Measurements from ENCODE around the gene C4orf51. TPM values are rescaled to one million over a fixed set of nuclear protein-coding genes. Genes with fewer than 3 reads are reported as not detected.

The C4orf51 gene
- total RNA-seq, 1 experiment from 2014 or later: not detected

DNA sequence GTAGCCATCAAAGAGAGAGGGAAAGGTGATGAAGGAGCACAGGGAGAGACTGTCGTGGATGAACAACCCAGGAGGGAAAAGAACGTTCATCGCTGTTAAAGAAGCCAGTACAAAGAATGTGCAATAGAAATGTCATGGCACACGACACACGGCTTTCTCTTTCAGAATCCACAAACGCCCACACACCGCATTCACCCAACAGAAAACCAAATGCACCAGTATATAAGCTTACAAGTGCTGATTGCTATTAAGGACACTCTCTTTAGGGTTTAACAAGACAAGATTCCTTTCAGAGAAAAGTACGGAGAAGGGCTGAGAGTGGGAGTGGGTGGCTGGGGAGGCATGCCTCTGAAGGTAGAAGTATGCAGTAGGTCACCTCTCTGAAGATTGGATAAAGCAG lies 80.2 kb downstream of the C4orf51 start:
- no peak overlapping the region for H3K4me2 ChIP-seq (ENCODE audit: low read length)
- no peaks in the 10 kb centered on the region for H3K4me1 ChIP-seq (ENCODE audit: insufficient read depth, low read length)
- CTCF ChIA-PET: no interaction called here
- no peak for TF ChIP-seq EZH2phosphoT487 (IDR thresholded peaks at IDR 0.05; ENCODE audit: borderline replicate concordance, low read length)
- TF ChIP-seq, protein P1, sequence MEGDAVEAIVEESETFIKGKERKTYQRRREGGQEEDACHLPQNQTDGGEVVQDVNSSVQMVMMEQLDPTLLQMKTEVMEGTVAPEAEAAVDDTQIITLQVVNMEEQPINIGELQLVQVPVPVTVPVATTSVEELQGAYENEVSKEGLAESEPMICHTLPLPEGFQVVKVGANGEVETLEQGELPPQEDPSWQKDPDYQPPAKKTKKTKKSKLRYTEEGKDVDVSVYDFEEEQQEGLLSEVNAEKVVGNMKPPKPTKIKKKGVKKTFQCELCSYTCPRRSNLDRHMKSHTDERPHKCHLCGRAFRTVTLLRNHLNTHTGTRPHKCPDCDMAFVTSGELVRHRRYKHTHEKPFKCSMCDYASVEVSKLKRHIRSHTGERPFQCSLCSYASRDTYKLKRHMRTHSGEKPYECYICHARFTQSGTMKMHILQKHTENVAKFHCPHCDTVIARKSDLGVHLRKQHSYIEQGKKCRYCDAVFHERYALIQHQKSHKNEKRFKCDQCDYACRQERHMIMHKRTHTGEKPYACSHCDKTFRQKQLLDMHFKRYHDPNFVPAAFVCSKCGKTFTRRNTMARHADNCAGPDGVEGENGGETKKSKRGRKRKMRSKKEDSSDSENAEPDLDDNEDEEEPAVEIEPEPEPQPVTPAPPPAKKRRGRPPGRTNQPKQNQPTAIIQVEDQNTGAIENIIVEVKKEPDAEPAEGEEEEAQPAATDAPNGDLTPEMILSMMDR (conservative IDR thresholded peaks at IDR 0.05; ENCODE audit: low read depth, low read length): no peak
- no peak for TF ChIP-seq EZH2 (IDR thresholded peaks at IDR 0.05; ENCODE audit: low read length, unreplicated experiment)
- intact Hi-C loops (cut with micrococcal nuclease): no loop called here
- no peaks in the 10 kb centered on the region for H3K9me2 ChIP-seq (replicated peaks; ENCODE audit: low read length)
- POLR2A ChIA-PET (ENCODE audit: unreplicated experiment): no interaction called here
- no peak overlapping the region for H3K4me3 ChIP-seq (ENCODE audit: low read length)
- no peaks in the 10 kb centered on the region for H3K27me3 ChIP-seq (ENCODE audit: low read length)
- H3F3A ChIP-seq (ENCODE audit: low read length, unreplicated experiment): no peaks in the 10 kb centered on the region
- H3K9me3 ChIP-seq (ENCODE audit: low read length): no peaks in the 10 kb centered on the region
- no peak for ATAC-seq
- H3K27ac ChIP-seq (ENCODE audit: low read length): no peak overlapping the region
- peaks cover 8% of the 10 kb centered on the region; the same call in 1 of the 2 replicates for H3K36me3 ChIP-seq (ENCODE audit: low read depth, low read length)
- H2AFZ ChIP-seq (ENCODE audit: low read length): no peak overlapping the region
- no TSS peak for BruUV-seq (replicated peaks)
- H3K9ac ChIP-seq (ENCODE audit: low read length): no peak overlapping the region
- H3K79me2 ChIP-seq (ENCODE audit: low read length): no peaks in the 10 kb centered on the region
- H4K20me1 ChIP-seq (ENCODE audit: low read length): no peaks in the 10 kb centered on the region
- no peak for DNase-seq

DNA sequence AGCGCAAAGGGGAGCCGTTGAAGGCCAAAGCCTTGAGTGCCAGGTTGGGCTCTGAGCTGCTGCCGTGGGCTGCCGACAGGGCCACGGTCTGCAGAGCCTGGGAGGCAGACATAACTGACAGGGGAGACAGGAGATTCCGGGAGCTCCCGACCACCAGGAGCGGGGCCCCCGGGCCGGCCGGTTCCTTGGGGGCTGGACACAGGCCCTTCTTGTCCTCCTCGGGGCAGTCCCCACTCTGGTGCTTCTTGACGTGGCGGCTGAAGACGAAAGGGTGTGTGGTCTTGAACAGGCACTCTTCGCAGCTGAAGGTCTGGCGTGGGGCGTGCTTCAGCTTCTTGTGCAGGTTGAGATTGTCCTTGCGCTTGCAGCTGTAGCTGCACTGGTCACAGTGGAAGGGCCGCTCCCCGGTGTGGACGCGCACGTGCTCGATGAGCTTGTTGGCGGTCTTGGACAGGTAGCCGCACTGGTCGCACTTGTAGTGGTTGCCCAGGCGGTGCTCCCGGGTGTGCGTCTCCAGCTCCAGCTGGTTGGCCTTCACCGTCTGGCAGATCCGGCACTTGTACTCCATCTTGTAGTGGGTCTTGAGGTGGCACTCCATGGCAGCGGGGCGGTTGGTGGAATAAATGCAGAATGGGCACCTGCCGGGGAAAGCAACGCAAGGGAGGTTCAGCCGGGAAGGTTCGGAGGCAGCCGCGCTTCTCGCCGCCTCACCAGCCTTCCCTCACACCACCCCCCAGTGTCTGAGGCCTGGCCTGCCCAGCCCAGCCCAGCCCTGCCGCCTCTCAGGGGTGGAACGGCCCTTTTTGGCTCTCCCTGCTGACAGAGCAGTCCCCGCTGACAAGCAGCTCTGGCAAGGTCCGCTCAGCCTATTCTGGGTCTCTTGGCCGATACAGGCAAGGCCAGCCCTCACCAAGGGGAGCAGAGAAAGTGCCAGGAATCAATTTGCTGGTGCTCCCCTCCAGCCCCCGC lies 81.3 kb downstream of the C4orf51 start:
- Histone ChIP-seq H3K79me2 (ENCODE audit: low read length) (no peaks in the 10 kb centered on the region), H3K9ac (ENCODE audit: low read length) (no peak overlapping the region), H3K9me3 (ENCODE audit: low read length) (no peaks in the 10 kb centered on the region), H3K9me2 (replicated peaks; ENCODE audit: low read length) (no peaks in the 10 kb centered on the region), H3K27me3 (ENCODE audit: low read length) (no peaks in the 10 kb centered on the region), H3K4me2 (ENCODE audit: low read length) (no peak overlapping the region), H3K36me3 (ENCODE audit: low read depth, low read length) (peaks cover 17% of the 10 kb centered on the region; the same call in 1 of the 2 replicates), H3K27ac (ENCODE audit: low read length) (no peak overlapping the region), H4K20me1 (ENCODE audit: low read length) (no peaks in the 10 kb centered on the region), H3K4me1 (ENCODE audit: insufficient read depth, low read length) (no peaks in the 10 kb centered on the region), H2AFZ (ENCODE audit: low read length) (no peak overlapping the region), H3F3A (ENCODE audit: low read length, unreplicated experiment) (no peaks in the 10 kb centered on the region), H3K4me3 (ENCODE audit: low read length) (no peak overlapping the region)
- intact Hi-C loops (cut with micrococcal nuclease): no loop called here
- DNase-seq (no peak), ATAC-seq (no peak)
- no TSS peak for BruUV-seq (replicated peaks)
- TF ChIP-seq EZH2 (IDR thresholded peaks at IDR 0.05; ENCODE audit: low read length, unreplicated experiment) (no peak), EZH2phosphoT487 (IDR thresholded peaks at IDR 0.05; ENCODE audit: borderline replicate concordance, low read length) (no peak)
- TF ChIP-seq, protein P1 (conservative IDR thresholded peaks at IDR 0.05; ENCODE audit: low read depth, low read length): no peak
- ChIA-PET POLR2A (ENCODE audit: unreplicated experiment) (no interaction called here), CTCF (no interaction called here)

DNA sequence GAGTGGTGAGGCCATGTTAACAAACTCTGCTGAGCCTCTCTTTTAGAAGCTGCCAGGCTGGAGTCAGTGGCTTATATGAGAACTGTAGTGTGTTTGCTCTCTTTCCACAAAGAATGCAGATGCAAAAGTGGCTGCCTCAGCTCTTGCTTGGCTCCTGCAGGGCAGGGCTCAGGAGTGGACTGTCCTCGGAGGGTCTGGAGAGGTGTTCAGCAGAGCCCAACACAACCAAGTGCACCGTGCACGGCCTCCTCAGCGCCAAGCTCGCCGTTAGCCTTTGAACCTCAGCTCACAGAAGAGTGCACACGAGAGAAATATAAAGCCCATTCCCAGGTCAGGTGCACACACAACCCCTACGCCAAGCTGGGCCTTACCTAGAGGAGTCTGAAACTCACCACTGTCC lies 82.8 kb downstream of the C4orf51 start:
- Histone ChIP-seq H3K4me1 (ENCODE audit: insufficient read depth, low read length) (no peaks in the 10 kb centered on the region), H3K9me3 (ENCODE audit: low read length) (no peaks in the 10 kb centered on the region), H3K79me2 (ENCODE audit: low read length) (no peaks in the 10 kb centered on the region), H3K36me3 (ENCODE audit: low read depth, low read length) (peaks cover 17% of the 10 kb centered on the region; the same call in 1 of the 2 replicates), H3K4me3 (ENCODE audit: low read length) (no peak overlapping the region), H4K20me1 (ENCODE audit: low read length) (no peaks in the 10 kb centered on the region), H3F3A (ENCODE audit: low read length, unreplicated experiment) (no peaks in the 10 kb centered on the region), H3K4me2 (ENCODE audit: low read length) (no peak overlapping the region), H3K27ac (ENCODE audit: low read length) (no peak overlapping the region), H3K9me2 (replicated peaks; ENCODE audit: low read length) (no peaks in the 10 kb centered on the region), H2AFZ (ENCODE audit: low read length) (no peak overlapping the region), H3K9ac (ENCODE audit: low read length) (no peak overlapping the region), H3K27me3 (ENCODE audit: low read length) (no peaks in the 10 kb centered on the region)
- DNase-seq: no peak
- ChIA-PET CTCF (no interaction called here), POLR2A (ENCODE audit: unreplicated experiment) (no interaction called here)
- intact Hi-C loops (cut with micrococcal nuclease): no loop called here
- BruUV-seq (replicated peaks): no TSS peak
- ATAC-seq: no peak
- TF ChIP-seq EZH2phosphoT487 (IDR thresholded peaks at IDR 0.05; ENCODE audit: borderline replicate concordance, low read length) (no peak), EZH2 (IDR thresholded peaks at IDR 0.05; ENCODE audit: low read length, unreplicated experiment) (no peak)
- TF ChIP-seq, protein P1 (conservative IDR thresholded peaks at IDR 0.05; ENCODE audit: low read depth, low read length): no peak
